Neural cell (in vitro differentiated cells): Measurements from ENCODE around the gene HLA-DPA1. TPM values are rescaled to one million over a fixed set of nuclear protein-coding genes. Genes with fewer than 3 reads are reported as not detected.
A peak's percentile ranks its signal among the peaks of the same experiment; 100 is the strongest.

ENCODE experiments used
- H2AFZ ChIP-seq: fragments of 200-600, 300-800 bp; sonication (generic), shearing (Covaris generic); 2 replicates; pipeline ENCODE4 v1.6.0; 2014; ENCODE audit warnings: low read depth, mild to moderate bottlenecking, antibody characterized with exemption, low read length, moderate library complexity
- H3F3A ChIP-seq: fragments of 200-600 bp; shearing (Covaris generic); 2 replicates; pipeline ENCODE4 v1.6.1; 2016; ENCODE audit warnings: mild to moderate bottlenecking, moderate library complexity, mixed read lengths, antibody characterized with exemption, low read length; ENCODE audit not compliant: insufficient read depth, poor library complexity, severe bottlenecking
- H3K27ac ChIP-seq: fragments of 200-600, 300-800 bp; sonication (generic), shearing (Covaris generic); 2 replicates; pipeline ENCODE4 v1.5.1; 2014; ENCODE audit warnings: mild to moderate bottlenecking, low read length, moderate library complexity
- H3K27me3 ChIP-seq: fragments of 300-800, 200-600 bp; sonication (generic), shearing (Covaris generic); 2 replicates; pipeline ENCODE4 v1.6.0; 2014; ENCODE audit warnings: mild to moderate bottlenecking, low read depth, low read length, moderate library complexity; ENCODE audit not compliant: insufficient read depth
- H3K36me3 ChIP-seq: fragments of 300-800, 200-600 bp; sonication (generic), shearing (Covaris generic); 2 replicates; pipeline ENCODE4 v1.5.1; 2014; ENCODE audit warnings: mild to moderate bottlenecking, antibody characterized with exemption, low read length, moderate library complexity; ENCODE audit not compliant: insufficient read depth
- H3K4me2 ChIP-seq: fragments of 300-800, 200-600 bp; sonication (generic), shearing (Covaris generic); 2 replicates; pipeline ENCODE4 v1.6.0; 2014; ENCODE audit warnings: mild to moderate bottlenecking, low read length
- H3K4me3 ChIP-seq: fragments of 300-800, 200-600 bp; sonication (generic), shearing (Covaris generic); 2 replicates; pipeline ENCODE4 v1.5.1; 2014; ENCODE audit warnings: mild to moderate bottlenecking, low read length, moderate library complexity
- H3K79me2 ChIP-seq: fragments of 200-600 bp; shearing (Covaris generic); replicated peaks from 2 replicates; pipeline ENCODE4 v1.6.0; 2014; ENCODE audit warnings: mild to moderate bottlenecking, low read length, moderate library complexity; ENCODE audit not compliant: insufficient read depth
- H3K9ac ChIP-seq: fragments of 300-800, 200-600 bp; sonication (generic), shearing (Covaris generic); 2 replicates; pipeline ENCODE4 v1.6.1; 2016; ENCODE audit warnings: mild to moderate bottlenecking, low read length, mixed read lengths
- H3K9me2 ChIP-seq: fragments of 200-600 bp; shearing (Covaris generic); 2 replicates; pipeline ENCODE4 v1.6.1; 2016; ENCODE audit warnings: mild to moderate bottlenecking, low read length, mixed read lengths; ENCODE audit not compliant: insufficient read depth
- H3K9me3 ChIP-seq: fragments of 200-600, 300-800 bp; sonication (generic), shearing (Covaris generic); 2 replicates; pipeline ENCODE4 v1.6.1; 2016; ENCODE audit warnings: mild to moderate bottlenecking, mixed run types, low read length, moderate library complexity, mixed read lengths
- H4K20me1 ChIP-seq: fragments of 200-600 bp; shearing (Covaris generic); 2 replicates; pipeline ENCODE4 v1.6.1; 2016; ENCODE audit warnings: mild to moderate bottlenecking, mixed run types; ENCODE audit not compliant: insufficient read depth
- EP300 ChIP-seq: fragments of 450-650 bp; conservative IDR thresholded peaks from 2 replicates; pipeline ENCODE4 v1.6.1; 2014; ENCODE audit warnings: antibody characterized with exemption, mild to moderate bottlenecking, moderate library complexity; ENCODE audit not compliant: poor library complexity, severe bottlenecking
- EZH2 ChIP-seq: fragments of 200-600, 300-800 bp; shearing (Covaris generic), sonication (generic); IDR thresholded peaks from 2 replicates; pipeline ENCODE4 v1.6.1; 2014; ENCODE audit warnings: antibody characterized with exemption, low read length, borderline replicate concordance, mild to moderate bottlenecking; ENCODE audit not compliant: insufficient read depth, poor library complexity, severe bottlenecking
- MXI1 ChIP-seq: fragments of 450-650 bp; conservative IDR thresholded peaks from 2 replicates; pipeline ENCODE4 v1.6.1; 2014; ENCODE audit warnings: antibody characterized with exemption, mild to moderate bottlenecking; ENCODE audit not compliant: poor library complexity, severe bottlenecking
- POLR2AphosphoS5 ChIP-seq: IDR thresholded peaks from 2 replicates; pipeline ENCODE4 v1.6.1; 2012
- RAD21 ChIP-seq: fragments of 450-650 bp; conservative IDR thresholded peaks from 2 replicates; pipeline ENCODE4 v1.6.1; 2014; ENCODE audit warnings: antibody characterized with exemption, mild to moderate bottlenecking, moderate library complexity
- SMC3 ChIP-seq: fragments of 450-650 bp; conservative IDR thresholded peaks from 2 replicates; pipeline ENCODE4 v1.6.1; 2014; ENCODE audit warnings: antibody characterized with exemption, mild to moderate bottlenecking, moderate library complexity; ENCODE audit not compliant: poor library complexity
- TAF1 ChIP-seq: IDR thresholded peaks from 2 replicates; pipeline ENCODE4 v1.6.1; 2012; ENCODE audit warnings: low read depth
- polyA plus RNA-seq: library from polyadenylated mRNA; depleted of rRNA; stranded (reverse); fragments of >200 nt; gene quantifications from 2 replicates; pipeline ENCODE4 v1.2.3, GENCODE V29; 2014
- TF ChIP-seq, protein P1 (sequence below): IDR thresholded peaks from 2 replicates; pipeline ENCODE4 v1.6.1; 2012; ENCODE audit warnings: borderline replicate concordance
- TF ChIP-seq, protein P2 (sequence below): fragments of 450-650 bp; IDR thresholded peaks from 2 replicates; pipeline ENCODE4 v1.5.1; 2014; ENCODE audit warnings: antibody characterized with exemption, mild to moderate bottlenecking, moderate library complexity; ENCODE audit not compliant: poor library complexity, severe bottlenecking

HLA-DPA1 gene
- polyA plus RNA-seq, 1 donor from 2014 or later, result not detected

DNA sequence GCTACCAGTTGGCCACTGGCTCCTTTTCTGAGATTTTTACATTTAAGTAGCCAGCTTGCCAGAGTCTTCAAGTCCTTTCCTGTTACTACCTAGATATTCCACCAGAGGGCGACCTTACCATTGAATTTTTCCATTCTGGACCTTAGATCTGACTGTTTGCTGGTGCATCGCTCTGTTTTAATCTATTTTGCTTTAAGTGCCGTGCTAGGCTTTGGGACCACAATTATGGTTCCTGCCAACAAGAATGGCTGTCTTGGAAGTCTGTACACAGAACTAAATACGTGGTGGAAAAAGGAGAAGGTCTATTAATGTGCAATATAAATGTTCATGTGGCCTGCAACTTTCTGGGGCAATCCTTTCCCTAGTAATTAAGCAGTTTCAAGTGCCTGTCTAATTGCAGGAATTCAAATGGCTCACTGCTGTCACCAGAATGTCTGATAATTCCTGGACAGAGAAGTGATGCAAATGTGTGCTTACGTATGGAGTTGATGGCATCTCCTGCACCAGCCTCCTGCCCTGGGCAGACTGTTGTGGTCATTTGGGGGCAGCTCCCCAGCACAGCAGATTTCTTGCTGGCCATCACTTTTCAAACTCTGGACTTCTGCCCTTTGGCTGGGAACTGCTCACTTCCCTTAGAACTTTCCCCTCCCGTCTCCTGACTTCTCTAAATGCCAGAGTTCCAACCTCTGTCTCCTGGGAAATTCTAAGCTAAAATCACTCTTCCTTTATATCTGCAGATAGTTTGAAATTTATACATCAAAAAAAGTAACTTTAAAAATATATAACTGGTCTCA, 58.4 kb downstream of the HLA-DPA1 start:
- Histone ChIP-seq H2AFZ (no peak overlapping the region), H3K79me2 (no peaks in the 10 kb centered on the region), H3K4me3 (no peak overlapping the region), H3K27me3 (no peaks in the 10 kb centered on the region), H3F3A (no peaks in the 10 kb centered on the region), H3K4me2 (no peak overlapping the region), H3K27ac (no peak overlapping the region), H4K20me1 (no peaks in the 10 kb centered on the region), H3K36me3 (no peaks in the 10 kb centered on the region), H3K9me2 (no peaks in the 10 kb centered on the region), H3K9me3 (no peaks in the 10 kb centered on the region), H3K9ac (no peak overlapping the region)
- TF ChIP-seq MXI1, result no peak
- peak; percentile 83 for TF ChIP-seq RAD21
- TF ChIP-seq, protein P1, sequence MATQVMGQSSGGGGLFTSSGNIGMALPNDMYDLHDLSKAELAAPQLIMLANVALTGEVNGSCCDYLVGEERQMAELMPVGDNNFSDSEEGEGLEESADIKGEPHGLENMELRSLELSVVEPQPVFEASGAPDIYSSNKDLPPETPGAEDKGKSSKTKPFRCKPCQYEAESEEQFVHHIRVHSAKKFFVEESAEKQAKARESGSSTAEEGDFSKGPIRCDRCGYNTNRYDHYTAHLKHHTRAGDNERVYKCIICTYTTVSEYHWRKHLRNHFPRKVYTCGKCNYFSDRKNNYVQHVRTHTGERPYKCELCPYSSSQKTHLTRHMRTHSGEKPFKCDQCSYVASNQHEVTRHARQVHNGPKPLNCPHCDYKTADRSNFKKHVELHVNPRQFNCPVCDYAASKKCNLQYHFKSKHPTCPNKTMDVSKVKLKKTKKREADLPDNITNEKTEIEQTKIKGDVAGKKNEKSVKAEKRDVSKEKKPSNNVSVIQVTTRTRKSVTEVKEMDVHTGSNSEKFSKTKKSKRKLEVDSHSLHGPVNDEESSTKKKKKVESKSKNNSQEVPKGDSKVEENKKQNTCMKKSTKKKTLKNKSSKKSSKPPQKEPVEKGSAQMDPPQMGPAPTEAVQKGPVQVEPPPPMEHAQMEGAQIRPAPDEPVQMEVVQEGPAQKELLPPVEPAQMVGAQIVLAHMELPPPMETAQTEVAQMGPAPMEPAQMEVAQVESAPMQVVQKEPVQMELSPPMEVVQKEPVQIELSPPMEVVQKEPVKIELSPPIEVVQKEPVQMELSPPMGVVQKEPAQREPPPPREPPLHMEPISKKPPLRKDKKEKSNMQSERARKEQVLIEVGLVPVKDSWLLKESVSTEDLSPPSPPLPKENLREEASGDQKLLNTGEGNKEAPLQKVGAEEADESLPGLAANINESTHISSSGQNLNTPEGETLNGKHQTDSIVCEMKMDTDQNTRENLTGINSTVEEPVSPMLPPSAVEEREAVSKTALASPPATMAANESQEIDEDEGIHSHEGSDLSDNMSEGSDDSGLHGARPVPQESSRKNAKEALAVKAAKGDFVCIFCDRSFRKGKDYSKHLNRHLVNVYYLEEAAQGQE, result no peak
- TF ChIP-seq EZH2, result no peak
- TF ChIP-seq TAF1, result no peak
- TF ChIP-seq, protein P2, sequence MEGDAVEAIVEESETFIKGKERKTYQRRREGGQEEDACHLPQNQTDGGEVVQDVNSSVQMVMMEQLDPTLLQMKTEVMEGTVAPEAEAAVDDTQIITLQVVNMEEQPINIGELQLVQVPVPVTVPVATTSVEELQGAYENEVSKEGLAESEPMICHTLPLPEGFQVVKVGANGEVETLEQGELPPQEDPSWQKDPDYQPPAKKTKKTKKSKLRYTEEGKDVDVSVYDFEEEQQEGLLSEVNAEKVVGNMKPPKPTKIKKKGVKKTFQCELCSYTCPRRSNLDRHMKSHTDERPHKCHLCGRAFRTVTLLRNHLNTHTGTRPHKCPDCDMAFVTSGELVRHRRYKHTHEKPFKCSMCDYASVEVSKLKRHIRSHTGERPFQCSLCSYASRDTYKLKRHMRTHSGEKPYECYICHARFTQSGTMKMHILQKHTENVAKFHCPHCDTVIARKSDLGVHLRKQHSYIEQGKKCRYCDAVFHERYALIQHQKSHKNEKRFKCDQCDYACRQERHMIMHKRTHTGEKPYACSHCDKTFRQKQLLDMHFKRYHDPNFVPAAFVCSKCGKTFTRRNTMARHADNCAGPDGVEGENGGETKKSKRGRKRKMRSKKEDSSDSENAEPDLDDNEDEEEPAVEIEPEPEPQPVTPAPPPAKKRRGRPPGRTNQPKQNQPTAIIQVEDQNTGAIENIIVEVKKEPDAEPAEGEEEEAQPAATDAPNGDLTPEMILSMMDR, result peak; percentile 83
- peak; percentile 93 for TF ChIP-seq SMC3
- TF ChIP-seq EP300, result no peak
- TF ChIP-seq POLR2AphosphoS5, result no peak

Other genes with a start within 250 kb of the HLA-DPA1 start
- 1.2 and 2.3 TPM in 2 replicates for gene TAP2, start 234.9 kb downstream of the HLA-DPA1 start, polyA plus RNA-seq
- 1.6 TPM in 1 of 2 replicates, not detected in the other for gene PSMB8, start 229.6 kb downstream of the HLA-DPA1 start, polyA plus RNA-seq
- gene TAP1, start 219.9 kb downstream of the HLA-DPA1 start, polyA plus RNA-seq, result not detected in 2 replicates
- gene PSMB9, start 219.5 kb downstream of the HLA-DPA1 start, polyA plus RNA-seq, result not detected in 2 replicates
- gene HLA-DMB, start 132.6 kb downstream of the HLA-DPA1 start, polyA plus RNA-seq, result 2.9 and 4.5 TPM in 2 replicates
- 4.4 and 5.8 TPM in 2 replicates for gene HLA-DMA, start 120.6 kb downstream of the HLA-DPA1 start, polyA plus RNA-seq
- gene BRD2, start 105.1 kb downstream of the HLA-DPA1 start, polyA plus RNA-seq, result 102 and 107 TPM in 2 replicates
- 0.07 TPM in 1 of 2 replicates, not detected in the other for gene HLA-DOA, start 64.1 kb downstream of the HLA-DPA1 start, polyA plus RNA-seq
- gene HLA-DPB1, start 2.3 kb upstream of the HLA-DPA1 start, polyA plus RNA-seq, result 2.3 TPM in 1 of 2 replicates, not detected in the other
- 9.8 and 20.2 TPM in 2 replicates for gene COL11A2, start 118.8 kb upstream of the HLA-DPA1 start, polyA plus RNA-seq
- 60.7 and 71.2 TPM in 2 replicates for gene RXRB, start 127.0 kb upstream of the HLA-DPA1 start, polyA plus RNA-seq
- 99.8 and 120 TPM in 2 replicates for gene SLC39A7, start 127.2 kb upstream of the HLA-DPA1 start, polyA plus RNA-seq
- gene HSD17B8, start 131.0 kb upstream of the HLA-DPA1 start, polyA plus RNA-seq, result 7.3 and 10.3 TPM in 2 replicates
- 107 and 121 TPM in 2 replicates for gene RING1, start 134.9 kb upstream of the HLA-DPA1 start, polyA plus RNA-seq
- 29.1 and 34.6 TPM in 2 replicates for gene VPS52, start 198.2 kb upstream of the HLA-DPA1 start, polyA plus RNA-seq
- gene RPS18, start 198.4 kb upstream of the HLA-DPA1 start, polyA plus RNA-seq, result 1,894 and 2,078 TPM in 2 replicates
- gene B3GALT4, start 203.5 kb upstream of the HLA-DPA1 start, polyA plus RNA-seq, result 2.5 and 7.0 TPM in 2 replicates
- gene WDR46, start 215.6 kb upstream of the HLA-DPA1 start, polyA plus RNA-seq, result 62.5 and 73.2 TPM in 2 replicates
- gene PFDN6, start 216.0 kb upstream of the HLA-DPA1 start, polyA plus RNA-seq, result 97.8 and 109 TPM in 2 replicates
- gene RGL2, start 225.3 kb upstream of the HLA-DPA1 start, polyA plus RNA-seq, result 120 and 141 TPM in 2 replicates
- gene TAPBP, start 240.4 kb upstream of the HLA-DPA1 start, polyA plus RNA-seq, result 1.2 and 5.5 TPM in 2 replicates
- gene ZBTB22, start 244.1 kb upstream of the HLA-DPA1 start, polyA plus RNA-seq, result 16.5 and 30.0 TPM in 2 replicates
- 39.3 and 66.0 TPM in 2 replicates for gene DAXX, start 249.3 kb upstream of the HLA-DPA1 start, polyA plus RNA-seq